Measurements from ENCODE around the gene HOATZ. TPM values are rescaled to one million over a fixed set of nuclear protein-coding genes. Genes with fewer than 3 reads are reported as not detected.

The HOATZ gene
- total and polyA plus RNA-seq, 2 of the 13 experiments (the other 11 are each of a cell fraction or from before 2014, with no cell fraction given): not detected

GRCh38 chr11:111571829-111572501 is 57.4 kb downstream of the HOATZ start (continued):
- TF ChIP-seq PLSCR1 (CRISPR knock-in tag; IDR thresholded peaks at IDR 0.05; ENCODE audit: borderline replicate concordance) (no peak), ZBTB7B (CRISPR knock-in tag; IDR thresholded peaks at IDR 0.05) (no peak), ZNF251 (CRISPR knock-in tag; IDR thresholded peaks at IDR 0.05) (no peak), HNF4A (CRISPR knock-in tag; IDR thresholded peaks at IDR 0.05) (peak; percentile 62), ZNF572 (CRISPR knock-in tag; IDR thresholded peaks at IDR 0.05) (no peak), E2F1 (CRISPR knock-in tag; IDR thresholded peaks at IDR 0.05) (no peak), NFE2L2 (IDR thresholded peaks at IDR 0.05; ENCODE audit: low read length) (no peak), USF2 (IDR thresholded peaks at IDR 0.05; ENCODE audit: low read depth, low read length) (no peak), USF2 (CRISPR knock-in tag; IDR thresholded peaks at IDR 0.05; ENCODE audit: borderline replicate concordance) (no peak), ZNF431 (CRISPR knock-in tag; IDR thresholded peaks at IDR 0.05; ENCODE audit: borderline replicate concordance, low read depth) (no peak), HCFC1 (IDR thresholded peaks at IDR 0.05; ENCODE audit: low read depth, low read length) (no peak)
